ENCODE data around the gene HNRNPH2. TPM values are rescaled to one million over a fixed set of nuclear protein-coding genes. Genes with fewer than 3 reads are reported as not detected.

Gene HNRNPH2
- total and polyA plus RNA-seq, 2 experiments from 2014 or later = 59.2 to 80.1 TPM

GRCh38 chrX:101416691-101417090 is 8.7 kb downstream of the HNRNPH2 start (continued):
- no peak for TF ChIP-seq ZNF462 (CRISPR knock-in tag; IDR thresholded peaks at IDR 0.05)

- Histone ChIP-seq H4K20me1 (replicated peaks; ENCODE audit: insufficient read depth) (no peaks in the 10 kb centered on the region), H3K4me2 (peak overlapping the region; percentile 77; the same call in 1 of the 2 replicates), H3K4me1 (ENCODE audit: insufficient read depth) (no peaks in the 10 kb centered on the region; the same call in 1 of the 2 replicates), H3F3A (replicated peaks; ENCODE audit: low read depth) (no peaks in the 10 kb centered on the region), H3K9me2 (ENCODE audit: insufficient read depth) (no peaks in the 10 kb centered on the region), H3K4me3 (peak overlapping the region; percentile 59; the same call in 1 of the 2 replicates), H2AFZ (peak overlapping the region; percentile 23; the same call in 1 of the 2 replicates), H3K36me3 (ENCODE audit: insufficient read depth) (no peaks in the 10 kb centered on the region; the same call in 1 of the 2 replicates), H3K27me3 (ENCODE audit: insufficient read depth) (no peaks in the 10 kb centered on the region), H3K27ac (ENCODE audit: low read depth) (no peak overlapping the region), H3K79me2 (replicated peaks; ENCODE audit: insufficient read depth) (peaks cover 3% of the 10 kb centered on the region; the same call in 1 of the 2 replicates)
- Mint-ChIP-seq H3K4me3 (peak overlapping the region; percentile 90), H3K9me3 (no peaks in the 10 kb centered on the region), H3K27ac (no peak overlapping the region; the same call in 1 of the 2 replicates), H3K27me3 (ENCODE audit: insufficient read depth, low read depth, poor library complexity) (peaks cover 10% of the 10 kb centered on the region), H3K4me1 (peaks cover 27% of the 10 kb centered on the region), H3K36me3 (ENCODE audit: low read depth) (peaks cover 27% of the 10 kb centered on the region)
- ATAC-seq = no peak
- DNase-seq (ENCODE audit: low spot score) = no peak
- TF ChIP-seq EZH2phosphoT487 (IDR thresholded peaks at IDR 0.05; ENCODE audit: unreplicated experiment) (no peak), ETS1 (IDR thresholded peaks at IDR 0.05) (no peak), JUNB (IDR thresholded peaks at IDR 0.05; ENCODE audit: unreplicated experiment) (no peak), EZH2 (IDR thresholded peaks at IDR 0.05; ENCODE audit: low read depth, unreplicated experiment) (no peak), CREB1 (CRISPR knock-in tag; IDR thresholded peaks at IDR 0.05; ENCODE audit: low read depth) (no peak), ZNF114 (CRISPR knock-in tag; IDR thresholded peaks at IDR 0.05) (no peak), REST (IDR thresholded peaks at IDR 0.05; ENCODE audit: unreplicated experiment) (no peak), NANOG (IDR thresholded peaks at IDR 0.05; ENCODE audit: borderline replicate concordance) (no peak), POLR2AphosphoS5 (IDR thresholded peaks at IDR 0.05; ENCODE audit: low read depth) (no peak), CTCF (conservative IDR thresholded peaks at IDR 0.05; ENCODE audit: low read depth in 2 of 2) (no peak), ZNF331 (CRISPR knock-in tag; IDR thresholded peaks at IDR 0.05; ENCODE audit: low read depth) (no peak)
Measured at GRCh38 chrX:101417190-101417589, 9.2 kb downstream of the HNRNPH2 start.
